ENCODE data around the gene PNLDC1.

The PNLDC1 gene, protein sequence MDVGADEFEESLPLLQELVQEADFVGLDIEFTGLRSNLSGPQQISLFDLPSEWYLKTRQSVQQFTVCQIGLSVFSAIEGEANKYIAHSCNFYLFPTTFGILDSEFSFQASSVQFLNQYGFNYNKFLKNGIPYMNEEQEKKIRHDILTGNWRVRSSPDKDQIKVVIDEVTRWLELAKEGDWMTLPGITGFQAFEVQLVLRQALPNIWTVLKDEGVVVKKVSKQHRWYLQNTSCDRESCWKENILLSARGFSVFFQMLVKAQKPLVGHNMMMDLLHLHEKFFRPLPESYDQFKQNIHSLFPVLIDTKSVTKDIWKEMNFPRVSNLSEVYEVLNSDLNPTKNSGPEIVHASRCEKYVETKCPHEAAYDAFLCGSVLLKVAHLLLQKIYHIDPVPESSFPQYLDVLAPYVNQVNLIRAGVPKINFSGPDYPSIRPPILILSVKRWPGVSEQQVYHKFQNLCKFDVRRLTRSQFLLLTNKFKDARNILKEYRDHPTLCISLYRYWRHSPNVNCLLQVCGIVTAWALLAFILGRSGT

DNA sequence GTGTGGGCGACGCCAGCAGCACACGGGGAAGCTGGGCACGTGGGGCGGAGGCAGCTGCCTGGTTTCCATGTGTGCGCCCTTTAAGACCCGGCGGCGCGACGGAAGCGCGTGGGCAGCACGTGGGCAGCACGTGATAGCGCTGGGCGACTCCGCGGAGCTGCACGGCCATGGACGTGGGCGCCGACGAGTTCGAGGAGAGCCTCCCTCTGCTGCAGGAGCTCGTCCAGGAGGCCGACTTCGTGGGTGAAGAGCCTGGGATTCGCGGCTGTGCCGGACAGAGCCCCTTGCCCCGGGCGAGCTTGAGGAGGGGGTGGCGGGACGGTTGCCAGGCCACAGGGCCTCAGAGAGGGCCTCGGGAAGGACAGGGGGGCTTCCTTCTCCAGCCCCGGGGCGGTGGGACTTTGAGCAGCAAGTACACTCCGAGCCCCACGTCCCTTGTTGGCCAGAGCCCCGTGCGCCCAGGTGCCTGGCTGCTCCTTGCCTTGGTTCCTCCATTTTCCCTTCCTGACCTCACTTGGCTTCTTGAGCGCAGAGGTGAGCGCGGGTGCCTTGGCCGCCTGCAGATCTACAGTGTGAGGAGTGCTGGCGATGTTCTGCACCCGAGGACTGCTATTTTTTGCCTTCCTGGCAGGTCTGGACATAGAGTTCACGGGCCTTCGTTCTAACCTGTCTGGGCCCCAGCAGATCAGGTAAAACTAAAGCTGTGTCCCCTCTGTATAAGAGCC, at the start of gene PNLDC1:
Gene PNLDC1, plus strand, starts transcription at position 136 of the 725 bp plus-strand sequence. Its CDS starts 32 bp downstream, at position 168.
- no peak for DNase-seq (ENCODE audit: low spot score)

DNA sequence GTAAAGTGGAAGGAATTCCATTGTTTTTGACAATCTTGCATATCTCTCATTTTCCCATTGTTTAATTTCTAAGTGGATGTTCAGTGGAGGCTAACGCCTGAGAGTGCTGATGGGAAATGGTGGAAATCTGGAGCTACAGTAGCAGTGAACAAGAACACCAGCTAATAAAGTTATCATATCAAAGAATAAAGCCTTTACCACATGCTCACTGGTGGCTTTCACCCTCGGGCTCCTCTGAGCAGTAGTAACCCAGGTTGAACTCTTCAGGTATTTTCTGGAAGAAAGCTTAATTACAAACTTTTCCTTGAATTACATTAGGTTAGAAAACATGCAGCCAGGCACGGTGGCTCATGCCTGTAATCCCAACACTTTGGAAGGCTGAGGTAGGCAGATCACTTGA, 48.6 kb upstream of the PNLDC1 start:
- DNase-seq (ENCODE audit: low spot score) = no peak

DNA sequence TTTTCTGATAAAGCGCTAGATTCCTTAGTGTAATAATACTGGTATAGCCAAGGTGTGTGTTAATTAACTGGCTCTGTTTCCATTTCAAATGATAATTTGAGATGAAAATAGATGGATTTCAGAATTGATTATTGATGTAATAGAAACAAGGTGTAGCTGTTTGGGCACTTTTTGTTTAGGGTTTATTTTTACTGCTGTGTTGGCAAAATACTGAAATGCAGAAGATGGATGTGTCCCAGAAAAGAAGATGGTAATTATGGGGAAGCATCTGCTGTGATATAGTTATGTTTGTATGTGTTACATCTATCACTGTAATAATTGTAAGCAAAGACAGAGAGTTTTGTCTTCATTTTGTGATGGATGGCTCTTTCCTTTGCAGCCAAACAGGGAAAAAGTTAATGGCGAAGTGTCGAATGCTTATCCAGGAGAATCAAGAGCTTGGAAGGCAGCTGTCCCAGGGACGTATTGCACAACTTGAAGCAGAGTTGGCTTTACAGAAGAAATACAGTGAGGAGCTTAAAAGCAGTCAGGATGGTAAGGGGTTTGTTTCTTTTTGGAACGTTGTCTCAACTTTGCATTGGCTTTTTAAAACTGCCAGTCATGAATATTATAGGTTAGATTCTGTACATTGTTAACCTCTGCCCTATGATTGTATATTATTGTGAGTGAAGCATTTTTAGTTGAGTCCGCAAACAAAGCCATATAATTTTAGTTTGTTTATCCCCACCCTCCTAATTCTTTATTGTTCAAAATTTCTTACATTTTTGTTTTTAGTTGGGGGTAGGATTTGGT, 46.8 kb upstream of the PNLDC1 start:
- DNase-seq (ENCODE audit: low spot score) = no peak

DNA sequence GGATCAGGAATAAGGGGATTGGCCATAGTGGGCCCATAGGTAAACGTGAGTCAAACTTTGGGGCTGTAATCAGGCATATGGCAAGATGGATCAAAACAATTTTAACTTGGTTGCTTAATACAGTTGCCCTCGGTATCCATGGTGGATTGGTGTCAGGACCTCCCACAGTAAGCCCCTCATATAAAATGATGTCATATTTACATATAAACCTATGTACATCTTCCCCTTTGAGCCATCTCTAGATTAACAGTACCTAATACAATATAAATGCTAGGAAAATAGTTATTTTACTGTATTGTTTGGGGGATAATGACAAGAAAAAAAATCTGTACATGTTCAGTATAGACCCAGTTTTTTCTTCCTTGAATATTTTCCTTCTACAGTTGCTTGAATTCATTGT, 45.7 kb upstream of the PNLDC1 start:
- no peak for DNase-seq (ENCODE audit: low spot score)

DNA sequence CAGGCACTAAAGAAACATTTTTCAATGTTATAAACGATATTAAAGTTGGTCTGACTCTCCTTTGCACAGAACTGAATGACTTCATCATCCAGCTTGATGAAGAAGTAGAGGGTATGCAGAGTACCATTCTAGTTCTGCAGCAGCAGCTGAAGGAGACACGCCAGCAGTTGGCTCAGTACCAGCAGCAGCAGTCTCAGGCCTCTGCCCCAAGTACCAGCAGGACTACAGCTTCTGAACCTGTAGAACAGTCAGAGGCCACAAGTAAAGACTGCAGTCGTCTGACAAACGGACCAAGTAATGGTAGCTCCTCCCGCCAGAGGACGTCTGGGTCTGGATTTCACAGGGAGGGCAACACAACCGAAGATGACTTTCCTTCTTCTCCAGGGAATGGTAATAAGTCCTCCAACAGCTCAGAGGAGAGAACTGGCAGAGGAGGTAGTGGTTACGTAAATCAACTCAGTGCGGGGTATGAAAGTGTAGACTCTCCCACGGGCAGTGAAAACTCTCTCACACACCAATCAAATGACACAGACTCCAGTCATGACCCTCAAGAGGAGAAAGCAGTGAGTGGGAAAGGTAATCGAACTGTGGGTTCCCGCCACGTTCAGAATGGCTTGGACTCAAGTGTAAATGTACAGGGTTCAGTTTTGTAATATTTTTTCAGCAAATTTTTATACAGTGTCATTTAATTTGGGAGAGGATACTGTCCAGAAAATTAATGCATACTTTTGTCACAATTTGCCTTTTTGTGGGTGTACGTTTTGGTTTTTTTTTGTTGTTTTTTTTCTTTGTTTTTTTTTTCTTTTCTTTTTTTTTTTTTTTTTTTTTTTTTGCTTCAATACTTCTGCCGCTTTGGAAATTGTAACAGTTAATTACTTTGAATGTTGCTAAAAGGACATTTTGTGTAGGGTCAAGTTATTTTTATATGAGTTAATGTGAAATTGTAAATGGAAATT, 44.8 kb upstream of the PNLDC1 start:
- no peak for DNase-seq (ENCODE audit: low spot score)

DNA sequence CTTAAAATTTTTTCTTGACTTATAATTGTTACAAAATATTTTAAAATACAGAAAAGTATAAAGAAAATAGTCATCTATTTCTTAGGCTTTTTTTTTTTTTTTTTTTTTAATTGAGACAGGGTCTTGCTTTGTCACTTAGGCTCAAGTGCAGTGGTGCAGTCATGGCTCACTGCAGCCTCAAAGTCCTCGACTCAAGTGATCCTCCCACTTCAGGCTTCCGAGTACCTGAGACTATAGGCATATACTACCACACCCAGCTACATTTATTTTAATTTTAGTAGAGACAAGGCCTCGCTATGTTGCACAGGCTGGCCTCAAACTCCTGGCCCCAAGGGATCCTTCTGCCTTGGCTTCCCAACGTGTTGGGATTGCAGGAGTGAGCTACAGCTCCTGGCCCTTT, 43.6 kb upstream of the PNLDC1 start:
- no peak for DNase-seq (ENCODE audit: low spot score)

DNA sequence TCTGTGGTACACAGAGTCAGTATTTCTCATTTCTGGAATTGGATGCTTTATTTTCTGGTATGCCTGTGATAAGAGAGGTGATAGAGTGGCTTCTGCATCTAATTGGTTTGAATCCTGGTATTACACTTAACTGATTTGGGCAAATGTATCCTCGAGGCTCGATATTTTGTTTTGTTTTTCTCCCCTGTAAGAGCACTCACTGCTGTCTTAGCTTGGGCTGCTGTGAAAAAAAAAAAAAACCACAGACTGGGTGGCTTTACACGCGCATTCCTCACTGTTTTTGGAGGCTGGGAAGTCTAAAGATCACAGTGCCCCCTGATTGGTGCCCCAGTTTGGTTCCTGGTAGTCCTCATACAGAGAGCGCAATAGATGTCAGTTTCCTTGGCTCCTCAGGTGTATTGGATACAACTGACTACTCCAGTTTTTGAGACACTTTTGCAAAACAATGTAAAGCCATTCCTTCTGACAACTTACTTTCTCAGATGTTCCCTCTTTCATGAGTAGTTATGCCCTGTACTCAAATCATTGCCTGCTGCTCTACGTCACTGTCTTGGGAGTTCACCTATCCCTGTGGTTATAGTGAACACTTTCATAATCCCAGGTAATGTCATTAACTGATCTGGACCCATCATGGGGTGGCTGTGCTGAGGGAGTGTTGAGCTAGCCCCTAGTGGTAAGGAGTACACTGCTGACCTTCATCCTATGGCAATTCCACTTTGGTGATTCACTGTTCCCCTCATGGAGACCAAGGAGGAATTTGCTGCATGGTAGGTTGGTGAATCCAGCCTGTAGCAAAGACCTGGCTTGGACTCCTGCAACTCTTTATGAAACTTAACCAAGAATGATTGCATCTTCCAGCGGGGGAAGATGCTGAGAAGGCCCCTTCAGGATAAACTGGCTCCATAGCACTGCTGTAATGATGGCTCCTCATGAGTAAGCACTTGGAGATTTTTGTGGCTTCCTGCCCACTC, 41.8 kb upstream of the PNLDC1 start:
- DNase-seq (ENCODE audit: low spot score) = peak; percentile 23

DNA sequence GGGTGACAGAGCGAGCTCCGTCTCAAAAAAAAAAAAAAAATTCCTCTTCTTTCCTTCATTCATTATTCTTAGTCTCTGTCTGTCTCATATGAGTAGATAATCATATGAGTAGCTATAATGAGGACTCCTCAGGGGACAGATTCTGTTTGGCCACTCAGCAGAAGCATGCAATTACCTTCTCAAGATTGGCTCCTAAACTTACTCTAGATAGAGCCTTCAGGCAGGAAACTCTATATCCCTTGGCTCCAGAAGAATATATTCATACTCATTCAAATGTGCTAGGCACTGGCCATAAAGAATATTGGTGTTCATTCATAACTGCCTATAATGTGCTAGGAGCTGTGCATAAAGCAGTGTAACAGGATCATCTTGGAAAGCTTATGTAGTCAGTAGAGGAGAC, 40.4 kb upstream of the PNLDC1 start:
- no peak for DNase-seq (ENCODE audit: low spot score)

DNA sequence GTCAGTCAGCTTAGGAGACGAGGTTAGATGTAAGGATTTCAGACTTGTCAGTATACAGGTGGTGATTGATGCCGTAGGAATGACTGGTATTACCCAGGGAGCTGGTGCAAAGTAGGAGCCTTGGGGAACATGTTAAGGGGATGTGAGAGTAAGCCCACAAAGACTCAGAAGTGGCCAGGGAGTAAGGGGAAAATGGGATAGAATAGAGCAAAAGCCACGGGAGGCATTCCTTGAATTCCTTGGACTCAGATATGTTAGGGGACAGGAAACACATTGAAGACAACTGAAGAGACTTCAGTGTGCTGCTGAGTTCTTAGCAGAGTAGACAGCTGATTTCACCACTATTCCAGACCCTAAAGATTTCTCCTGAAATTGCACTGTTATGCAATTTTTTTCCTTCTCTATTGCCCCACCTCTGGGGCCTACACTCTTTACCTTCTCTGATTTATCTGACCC, 39.4 kb upstream of the PNLDC1 start:
- DNase-seq (ENCODE audit: low spot score) = peak; percentile 58

DNA sequence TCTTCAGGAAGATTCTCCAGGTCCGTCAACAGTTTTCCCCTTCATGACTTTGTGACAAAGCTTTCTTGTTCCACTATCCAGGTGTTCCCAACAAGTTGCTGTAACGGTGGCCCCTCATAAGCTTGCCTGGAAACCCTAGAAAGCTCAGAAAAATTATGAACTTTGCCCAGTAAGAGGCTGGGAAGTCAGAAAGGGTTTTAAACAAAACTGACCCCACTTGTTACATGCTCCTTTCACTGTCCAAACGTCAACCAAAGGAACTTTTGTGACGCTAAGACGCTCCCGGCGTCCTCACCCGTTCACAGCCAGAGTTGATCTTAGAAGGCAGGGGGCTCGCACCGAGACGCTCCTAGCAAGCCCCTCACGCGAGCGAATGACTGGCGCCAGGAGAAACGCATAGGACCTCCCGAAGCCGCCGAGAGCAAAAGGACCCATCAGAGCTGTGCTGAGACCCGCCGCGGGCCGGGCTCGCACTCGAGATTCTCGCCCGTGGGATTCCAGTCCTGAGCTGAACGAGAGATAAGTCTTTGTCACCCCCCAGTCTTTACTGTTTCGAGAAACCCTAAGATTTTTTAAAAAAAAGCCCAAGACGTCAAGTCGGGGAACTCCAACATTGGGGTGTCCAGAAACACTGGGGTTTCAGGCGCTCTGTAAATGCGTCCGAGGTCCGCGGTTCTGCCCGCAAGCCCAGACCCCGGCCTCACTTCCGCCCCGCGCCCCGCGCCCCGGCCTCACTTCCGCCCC, 38.8 kb upstream of the PNLDC1 start:
- DNase-seq (ENCODE audit: low spot score) = peak; percentile 15

DNA sequence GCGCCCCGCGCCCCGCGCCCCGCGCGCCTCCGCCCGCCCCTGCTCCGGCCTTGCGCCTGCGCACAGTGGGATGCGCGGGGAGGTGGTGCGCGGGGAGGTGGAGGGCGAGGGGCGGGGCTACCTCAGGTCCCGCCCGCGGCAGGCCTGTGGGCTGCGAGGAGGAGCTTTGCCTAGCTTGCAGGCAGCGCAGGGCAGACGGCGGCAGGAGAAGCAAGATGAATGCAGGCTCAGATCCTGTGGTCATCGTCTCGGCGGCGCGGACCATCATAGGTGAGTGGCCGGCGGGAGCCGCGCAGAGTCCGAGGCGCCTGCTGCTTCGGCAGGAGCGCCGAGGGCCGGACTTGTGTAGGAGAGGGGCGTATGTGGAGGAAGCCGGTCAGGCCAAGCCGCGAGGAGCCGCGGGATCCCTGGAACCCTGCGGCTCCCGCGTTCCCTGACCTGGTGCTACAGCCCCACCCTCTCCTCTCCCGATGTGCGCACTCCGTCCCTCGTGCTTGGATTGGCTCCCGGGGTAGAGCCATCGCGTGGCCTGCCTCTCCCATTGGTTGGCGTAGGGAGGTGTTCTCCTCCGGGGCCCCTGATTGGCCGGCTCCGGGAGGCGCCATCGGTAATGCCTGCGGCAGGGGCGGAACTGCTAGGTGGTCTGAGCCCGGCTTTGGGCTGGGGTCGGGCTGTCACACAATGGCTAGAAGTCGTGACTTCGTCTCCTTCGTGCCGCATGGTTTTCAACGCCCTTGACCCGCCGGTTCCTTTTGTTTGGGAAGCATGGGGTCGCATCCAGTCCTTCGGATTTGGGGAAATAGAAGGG, 38.0 kb upstream of the PNLDC1 start, which contains the start of gene ACAT2:
Gene ACAT2, plus strand, starts transcription at position 173 of the 808 bp plus-strand sequence. Its CDS starts 43 bp downstream, at position 216.
- DNase-seq (ENCODE audit: low spot score) = peak; percentile 93

DNA sequence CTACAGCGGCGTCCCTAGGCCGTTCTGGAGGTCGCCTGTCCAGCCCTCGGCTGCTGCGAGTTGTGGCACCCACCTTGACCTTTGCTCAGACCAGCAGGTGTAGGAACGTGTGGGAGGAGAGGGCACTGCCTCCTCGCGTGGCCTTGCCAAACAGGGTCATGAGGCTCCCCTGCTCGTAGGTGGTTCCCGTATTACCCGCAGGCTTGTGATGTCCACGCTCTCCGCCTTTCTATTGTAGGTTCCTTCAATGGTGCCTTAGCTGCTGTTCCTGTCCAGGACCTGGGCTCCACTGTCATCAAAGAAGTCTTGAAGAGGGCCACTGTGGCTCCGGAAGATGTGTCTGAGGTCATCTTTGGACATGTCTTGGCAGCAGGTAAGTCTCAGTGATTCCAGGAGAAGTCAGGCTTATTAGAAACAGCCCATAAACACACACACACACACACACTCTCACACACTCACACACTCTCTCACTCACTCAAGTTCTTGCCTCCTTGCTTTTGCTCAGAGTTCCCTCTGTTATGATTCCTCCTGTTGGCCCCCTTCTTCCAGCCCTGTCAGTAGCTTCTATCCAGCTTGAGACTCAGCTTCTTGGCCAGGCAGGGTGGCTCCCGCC, 37.3 kb upstream of the PNLDC1 start:
- DNase-seq (ENCODE audit: low spot score) = no peak

DNA sequence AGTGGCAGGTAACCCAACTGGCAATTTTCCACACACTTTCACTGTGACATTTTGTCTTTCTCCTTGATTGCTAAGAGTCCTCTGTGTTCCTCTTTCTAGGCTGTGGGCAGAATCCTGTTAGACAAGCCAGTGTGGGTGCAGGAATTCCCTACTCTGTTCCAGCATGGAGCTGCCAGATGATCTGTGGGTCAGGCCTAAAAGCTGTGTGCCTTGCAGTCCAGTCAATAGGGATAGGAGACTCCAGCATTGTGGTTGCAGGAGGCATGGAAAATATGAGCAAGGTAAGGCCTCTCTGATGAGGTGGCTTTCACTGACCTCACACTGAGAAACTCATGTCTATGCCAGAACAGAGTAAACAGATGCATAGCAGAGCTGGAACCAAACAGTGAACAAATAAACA, 33.2 kb upstream of the PNLDC1 start:
- DNase-seq (ENCODE audit: low spot score) = no peak

DNA sequence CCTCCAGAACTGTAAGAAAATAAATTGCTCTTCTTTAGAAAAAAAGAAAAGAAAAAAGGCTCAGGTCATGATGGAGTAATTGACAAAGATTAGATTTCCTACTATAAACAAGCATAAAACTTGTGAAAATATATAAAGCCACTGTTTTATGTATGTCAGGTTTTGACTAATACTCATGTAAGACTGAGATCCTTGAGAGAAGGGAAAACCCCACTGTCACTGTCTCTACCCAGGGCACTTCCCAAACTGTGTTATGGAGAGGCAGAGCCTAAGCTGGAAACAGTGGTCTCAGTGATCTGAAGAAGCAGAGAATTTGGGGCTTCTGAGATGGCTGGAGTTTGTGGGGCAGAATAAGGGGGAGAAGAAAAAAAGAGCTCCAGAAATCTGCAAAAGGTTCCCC, 30.6 kb upstream of the PNLDC1 start:
- DNase-seq (ENCODE audit: low spot score) = no peak

DNA sequence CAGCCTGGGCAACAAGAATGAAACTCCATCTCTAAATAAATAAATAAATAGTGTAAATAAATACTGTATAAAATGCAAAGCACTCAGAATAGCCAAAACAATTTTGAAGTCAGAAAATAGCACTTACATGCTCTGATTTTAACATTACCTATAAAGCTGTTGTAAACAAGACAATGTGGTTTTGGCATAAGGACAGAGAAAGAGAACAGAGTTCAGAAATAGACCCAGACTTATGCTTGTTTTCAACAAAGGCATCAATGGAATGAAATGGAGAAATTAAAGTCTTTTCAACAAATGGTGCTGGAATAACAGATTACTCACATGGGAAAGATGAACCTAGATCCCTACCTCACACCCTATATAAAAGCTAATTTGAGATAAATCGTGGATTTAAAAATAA, 27.9 kb upstream of the PNLDC1 start:
- DNase-seq (ENCODE audit: low spot score) = no peak

DNA sequence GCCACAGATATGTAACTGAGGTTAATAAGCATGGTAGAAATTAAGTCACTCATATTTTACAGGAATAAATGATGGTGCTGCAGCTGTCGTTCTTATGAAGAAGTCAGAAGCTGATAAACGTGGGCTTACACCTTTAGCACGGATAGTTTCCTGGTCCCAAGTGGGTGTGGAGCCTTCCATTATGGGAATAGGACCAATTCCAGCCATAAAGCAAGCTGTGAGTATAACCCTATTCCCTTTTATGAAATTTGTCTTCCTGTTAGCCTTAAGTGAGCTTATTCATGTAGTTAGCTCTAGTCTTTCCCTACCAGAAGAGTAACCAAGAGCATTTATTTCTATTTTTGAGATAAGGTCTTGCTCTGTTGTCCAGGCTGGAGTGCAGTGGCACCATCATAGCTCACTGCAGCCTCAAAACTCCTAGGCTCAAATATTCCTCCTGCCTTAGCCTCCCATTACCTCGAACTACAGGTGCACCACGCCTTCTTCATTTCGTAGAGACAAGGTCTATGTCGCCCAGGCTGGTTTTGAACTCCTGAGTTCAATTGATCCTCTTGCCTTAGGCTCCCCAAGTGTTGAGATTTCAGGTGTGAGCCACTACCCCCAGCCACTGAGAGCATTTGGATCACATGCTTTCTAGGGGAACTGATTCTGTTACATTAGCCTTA, 22.7 kb upstream of the PNLDC1 start:
- no peak for DNase-seq (ENCODE audit: low spot score)

DNA sequence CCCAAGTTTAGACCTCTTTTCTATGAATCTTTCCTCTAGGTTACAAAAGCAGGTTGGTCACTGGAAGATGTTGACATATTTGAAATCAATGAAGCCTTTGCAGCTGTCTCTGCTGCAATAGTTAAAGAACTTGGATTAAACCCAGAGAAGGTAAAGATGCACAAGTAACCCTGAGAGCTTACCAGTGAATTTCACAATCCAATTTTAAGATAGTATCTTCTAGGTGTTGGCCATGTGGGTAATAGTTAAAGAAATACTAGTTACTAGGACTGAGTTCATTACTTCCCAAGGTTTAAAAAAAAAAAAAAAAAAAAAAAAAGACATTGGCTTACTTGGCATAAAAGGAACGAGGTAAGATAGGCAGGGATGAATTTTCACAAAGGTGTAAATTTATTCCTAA, 21.9 kb upstream of the PNLDC1 start:
- DNase-seq (ENCODE audit: low spot score) = no peak

Measured in kidney capillary endothelial cell (primary cell).